ENCODE data around the gene OR4C45.
"Not testable (repeated sequence)": the region's sequence is repeated elsewhere in the genome, so short reads cannot be mapped to it uniquely, and the experiment has no call there.

The OR4C45 gene

GRCh38 chr11:50032574-50032973, at the start of gene OR4C45:
Gene OR4C45 (plus strand): TSS chr11:50032874.
- no peaks in the 10 kb centered on the region for H3K4me1 Mint-ChIP-seq
- DNase-seq: no peak
- CTCF ChIA-PET: no interaction called here
- H3K9me3 Mint-ChIP-seq: peaks cover 10% of the 10 kb centered on the region
- no peak within 1 kb of the TSS for H3K27ac Mint-ChIP-seq
- H3K4me3 Mint-ChIP-seq: no peak within 1 kb of the TSS
- H3K36me3 Mint-ChIP-seq: no peaks in the 10 kb centered on the region
- H3K27me3 Mint-ChIP-seq: no peaks in the 10 kb centered on the region

- no peaks in the 10 kb centered on the region for H3K4me1 Mint-ChIP-seq
- no peak overlapping the region for H3K4me3 Mint-ChIP-seq
- H3K27ac Mint-ChIP-seq: no peak overlapping the region
- peaks cover 4% of the 10 kb centered on the region for H3K9me3 Mint-ChIP-seq
- no peaks in the 10 kb centered on the region for H3K36me3 Mint-ChIP-seq
- H3K27me3 Mint-ChIP-seq: no peaks in the 10 kb centered on the region
- DNase-seq: peak; percentile 44
- CTCF ChIA-PET: interaction anchor here (0.5 to 1.1 kb wide), 3 partner anchors 12 to 1688 kb away, joined by 3 read pairs; no protein-coding TSS in a partner anchor
Measured at GRCh38 chr11:49995565-49995964, 37.1 kb upstream of the OR4C45 start.

GRCh38 chr11:50030193-50030592, 2.5 kb upstream of the OR4C45 start:
- no peaks in the 10 kb centered on the region for H3K36me3 Mint-ChIP-seq
- no peaks in the 10 kb centered on the region for H3K4me1 Mint-ChIP-seq
- H3K27ac Mint-ChIP-seq: no peak overlapping the region
- no peak overlapping the region for H3K4me3 Mint-ChIP-seq
- CTCF ChIA-PET: no interaction called here
- H3K9me3 Mint-ChIP-seq: peaks cover 11% of the 10 kb centered on the region
- no peaks in the 10 kb centered on the region for H3K27me3 Mint-ChIP-seq
- no peak for DNase-seq

- DNase-seq, H3K36me3 Mint-ChIP-seq, H3K4me3 Mint-ChIP-seq, H3K9me3 Mint-ChIP-seq, H3K4me1 Mint-ChIP-seq, CTCF ChIA-PET, H3K27ac Mint-ChIP-seq, H3K27me3 Mint-ChIP-seq: not testable (repeated sequence)
Measured at GRCh38 chr11:50036239-50036638, 3.6 kb downstream of the OR4C45 start.

- Mint-ChIP-seq H3K9me3 (peaks cover 9% of the 10 kb centered on the region), H3K4me3 (no peak overlapping the region), H3K36me3 (no peaks in the 10 kb centered on the region), H3K27me3 (no peaks in the 10 kb centered on the region), H3K27ac (no peak overlapping the region), H3K4me1 (no peaks in the 10 kb centered on the region)
- DNase-seq: no peak
- CTCF ChIA-PET: no interaction called here
Measured at GRCh38 chr11:50037251-50037650, 4.6 kb downstream of the OR4C45 start.

- Mint-ChIP-seq H3K4me1 (no peaks in the 10 kb centered on the region), H3K36me3 (no peaks in the 10 kb centered on the region), H3K27ac (no peak overlapping the region), H3K9me3 (peaks cover 2% of the 10 kb centered on the region), H3K4me3 (no peak overlapping the region), H3K27me3 (no peaks in the 10 kb centered on the region)
- no peak for DNase-seq
- CTCF ChIA-PET: no interaction called here
Measured at GRCh38 chr11:50044647-50045046, 12.0 kb downstream of the OR4C45 start.

- H3K9me3 Mint-ChIP-seq, H3K4me3 Mint-ChIP-seq, CTCF ChIA-PET, H3K27me3 Mint-ChIP-seq, DNase-seq, H3K27ac Mint-ChIP-seq, H3K36me3 Mint-ChIP-seq, H3K4me1 Mint-ChIP-seq: not testable (repeated sequence)
Measured at GRCh38 chr11:50063056-50063455, 30.4 kb downstream of the OR4C45 start.

GRCh38 chr11:50070389-50070788, 37.7 kb downstream of the OR4C45 start:
- Mint-ChIP-seq H3K4me1 (no peaks in the 10 kb centered on the region), H3K4me3 (no peak overlapping the region), H3K27me3 (no peaks in the 10 kb centered on the region), H3K27ac (no peak overlapping the region), H3K9me3 (peaks cover 55% of the 10 kb centered on the region), H3K36me3 (no peaks in the 10 kb centered on the region)
- CTCF ChIA-PET: no interaction called here
- no peak for DNase-seq

GRCh38 chr11:50071584-50072225, 39.0 kb downstream of the OR4C45 start:
- Mint-ChIP-seq H3K9me3 (peaks cover 59% of the 10 kb centered on the region), H3K36me3 (no peaks in the 10 kb centered on the region)
- CTCF ChIA-PET: no interaction called here

GRCh38 chr11:50072226-50073112, 39.8 kb downstream of the OR4C45 start:
- Mint-ChIP-seq H3K36me3 (no peaks in the 10 kb centered on the region), H3K4me3 (no peak overlapping the region), H3K27me3 (no peaks in the 10 kb centered on the region), H3K27ac (no peak overlapping the region), H3K4me1 (no peaks in the 10 kb centered on the region), H3K9me3 (peaks cover 64% of the 10 kb centered on the region)
- CTCF ChIA-PET: no interaction called here
- no peak for DNase-seq

More at GRCh38 chr11:50071584-50072225, 39.0 kb downstream of the OR4C45 start:
- DNase-seq: no peak
- Mint-ChIP-seq H3K27me3 (no peaks in the 10 kb centered on the region), H3K4me1 (no peaks in the 10 kb centered on the region), H3K27ac (no peak overlapping the region), H3K4me3 (no peak overlapping the region)

- Mint-ChIP-seq H3K4me1 (no peaks in the 10 kb centered on the region), H3K27ac (no peak overlapping the region), H3K36me3 (no peaks in the 10 kb centered on the region), H3K9me3 (peaks cover 66% of the 10 kb centered on the region), H3K4me3 (no peak overlapping the region), H3K27me3 (no peaks in the 10 kb centered on the region)
- CTCF ChIA-PET: no interaction called here
- no peak for DNase-seq
Measured at GRCh38 chr11:50073113-50074105, 40.7 kb downstream of the OR4C45 start.

GRCh38 chr11:50074161-50074560, 41.5 kb downstream of the OR4C45 start:
- Mint-ChIP-seq H3K4me1 (no peaks in the 10 kb centered on the region), H3K4me3 (no peak overlapping the region), H3K27me3 (no peaks in the 10 kb centered on the region), H3K27ac (no peak overlapping the region), H3K9me3 (peaks cover 63% of the 10 kb centered on the region), H3K36me3 (no peaks in the 10 kb centered on the region)
- CTCF ChIA-PET: no interaction called here
- DNase-seq: no peak

GRCh38 chr11:50075856-50076255, 43.2 kb downstream of the OR4C45 start:
- no peak for DNase-seq
- Mint-ChIP-seq H3K4me3 (no peak overlapping the region), H3K36me3 (no peaks in the 10 kb centered on the region), H3K27me3 (no peaks in the 10 kb centered on the region), H3K9me3 (peaks cover 54% of the 10 kb centered on the region), H3K27ac (no peak overlapping the region), H3K4me1 (no peaks in the 10 kb centered on the region)
- CTCF ChIA-PET: no interaction called here

- Mint-ChIP-seq H3K9me3 (peaks cover 42% of the 10 kb centered on the region), H3K4me1 (no peaks in the 10 kb centered on the region), H3K27ac (no peak overlapping the region), H3K4me3 (no peak overlapping the region), H3K36me3 (no peaks in the 10 kb centered on the region), H3K27me3 (no peaks in the 10 kb centered on the region)
- no peak for DNase-seq
- CTCF ChIA-PET: no interaction called here
Measured at GRCh38 chr11:50077526-50077925, 44.9 kb downstream of the OR4C45 start.
